ENCODE measurements around the gene PEDS1.
A peak's percentile ranks its signal among the peaks of the same experiment; 100 is the strongest.

Gene PEDS1

DNA sequence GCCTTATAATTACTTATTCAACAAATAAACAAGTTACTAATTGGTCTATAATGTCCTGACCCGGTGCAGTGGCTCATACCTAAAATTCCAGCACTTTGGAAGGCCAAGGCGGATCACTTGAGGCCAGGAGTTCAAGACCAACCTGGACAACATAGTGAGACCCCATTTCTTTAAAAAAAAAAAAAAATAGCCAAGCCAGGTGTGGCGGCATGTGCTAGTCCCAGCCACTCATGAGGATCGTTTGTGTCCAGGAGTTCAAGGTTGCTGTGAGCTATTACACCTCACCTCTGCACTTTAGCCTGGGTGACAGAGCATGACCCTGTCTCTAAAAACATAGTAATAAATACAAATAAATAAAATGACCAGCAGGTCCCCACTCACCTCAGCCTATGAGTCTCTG, 30.8 kb downstream of the PEDS1 start:
- Mint-ChIP-seq H3K36me3 (ENCODE audit: low read depth) (peaks cover 51% of the 10 kb centered on the region), H3K4me3 (no peak overlapping the region), H3K27ac (no peak overlapping the region), H3K27me3 (ENCODE audit: low read depth) (no peaks in the 10 kb centered on the region), H3K4me1 (peaks cover 11% of the 10 kb centered on the region), H3K9me3 (no peaks in the 10 kb centered on the region)
- TF ChIP-seq, protein P1, sequence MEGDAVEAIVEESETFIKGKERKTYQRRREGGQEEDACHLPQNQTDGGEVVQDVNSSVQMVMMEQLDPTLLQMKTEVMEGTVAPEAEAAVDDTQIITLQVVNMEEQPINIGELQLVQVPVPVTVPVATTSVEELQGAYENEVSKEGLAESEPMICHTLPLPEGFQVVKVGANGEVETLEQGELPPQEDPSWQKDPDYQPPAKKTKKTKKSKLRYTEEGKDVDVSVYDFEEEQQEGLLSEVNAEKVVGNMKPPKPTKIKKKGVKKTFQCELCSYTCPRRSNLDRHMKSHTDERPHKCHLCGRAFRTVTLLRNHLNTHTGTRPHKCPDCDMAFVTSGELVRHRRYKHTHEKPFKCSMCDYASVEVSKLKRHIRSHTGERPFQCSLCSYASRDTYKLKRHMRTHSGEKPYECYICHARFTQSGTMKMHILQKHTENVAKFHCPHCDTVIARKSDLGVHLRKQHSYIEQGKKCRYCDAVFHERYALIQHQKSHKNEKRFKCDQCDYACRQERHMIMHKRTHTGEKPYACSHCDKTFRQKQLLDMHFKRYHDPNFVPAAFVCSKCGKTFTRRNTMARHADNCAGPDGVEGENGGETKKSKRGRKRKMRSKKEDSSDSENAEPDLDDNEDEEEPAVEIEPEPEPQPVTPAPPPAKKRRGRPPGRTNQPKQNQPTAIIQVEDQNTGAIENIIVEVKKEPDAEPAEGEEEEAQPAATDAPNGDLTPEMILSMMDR (IDR thresholded peaks at IDR 0.05; ENCODE audit: unreplicated experiment in 3 of 3) = no peak

GRCh38 chr20:50121858-50122271, 31.7 kb downstream of the PEDS1 start:
- peaks cover 43% of the 10 kb centered on the region for H3K36me3 Mint-ChIP-seq (ENCODE audit: low read depth)
- no peaks in the 10 kb centered on the region for H3K9me3 Mint-ChIP-seq
- H3K4me1 Mint-ChIP-seq = peaks cover 11% of the 10 kb centered on the region

DNA sequence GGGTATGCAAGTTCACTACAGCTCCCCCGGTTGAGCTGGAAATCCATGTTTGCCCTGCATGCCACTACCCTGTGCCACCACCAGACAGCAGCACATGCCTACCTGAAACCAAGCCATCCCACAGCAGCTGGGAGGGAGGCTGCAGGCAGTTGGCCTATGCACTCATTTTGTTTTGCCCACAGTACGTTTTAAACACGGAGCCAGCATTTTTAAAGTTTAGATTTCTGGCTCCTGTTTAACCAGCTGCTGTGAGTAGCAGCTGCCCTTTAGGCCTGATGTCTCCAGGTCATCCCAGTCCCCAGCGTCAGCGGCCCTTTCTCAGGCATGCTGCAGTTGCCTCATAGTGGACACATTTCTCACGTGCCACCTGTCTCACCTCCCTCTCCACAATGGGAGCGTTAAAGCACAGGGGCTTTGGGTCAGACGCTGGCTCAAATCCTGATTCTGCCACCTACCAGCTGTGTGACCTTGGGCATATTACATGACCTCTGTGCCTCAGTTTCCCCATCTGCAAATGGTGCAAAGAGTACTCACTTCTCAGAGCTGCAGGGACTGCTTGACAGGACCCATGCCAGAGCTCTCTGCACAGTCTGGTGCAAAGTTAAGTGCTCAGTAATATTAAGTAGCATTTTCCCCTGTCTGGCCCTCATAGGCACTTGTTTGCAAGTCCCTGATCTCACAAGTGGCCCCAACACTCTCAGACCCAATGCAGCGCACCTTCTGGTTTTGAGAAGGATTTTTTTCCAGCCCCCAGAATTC, 32.4 kb downstream of the PEDS1 start:
- Mint-ChIP-seq H3K9me3 (no peaks in the 10 kb centered on the region), H3K4me3 (no peak overlapping the region), H3K27me3 (ENCODE audit: low read depth) (no peaks in the 10 kb centered on the region), H3K4me1 (peaks cover 13% of the 10 kb centered on the region), H3K36me3 (ENCODE audit: low read depth) (peaks cover 36% of the 10 kb centered on the region), H3K27ac (peak overlapping the region in 2 of 3 experiments; percentile 42 to 74)
- TF ChIP-seq, protein P1 (IDR thresholded peaks at IDR 0.05; ENCODE audit: unreplicated experiment in 3 of 3) = peak; percentile 56 to 71 (median 70)

More at GRCh38 chr20:50121858-50122271, 31.7 kb downstream of the PEDS1 start:
- Mint-ChIP-seq H3K27me3 (ENCODE audit: low read depth) (no peaks in the 10 kb centered on the region), H3K27ac (peak overlapping the region in 1 of 3 experiments; percentile 43), H3K4me3 (no peak overlapping the region)
- TF ChIP-seq, protein P1 (IDR thresholded peaks at IDR 0.05; ENCODE audit: unreplicated experiment in 3 of 3) = no peak

- Mint-ChIP-seq H3K27ac (no peak overlapping the region), H3K27me3 (ENCODE audit: low read depth) (no peaks in the 10 kb centered on the region), H3K9me3 (no peaks in the 10 kb centered on the region), H3K4me1 (peaks cover 35% of the 10 kb centered on the region), H3K36me3 (ENCODE audit: low read depth) (peaks cover 9% of the 10 kb centered on the region), H3K4me3 (no peak overlapping the region)
- TF ChIP-seq, protein P1 (IDR thresholded peaks at IDR 0.05; ENCODE audit: unreplicated experiment in 3 of 3) = no peak
These were observed 35.3 kb downstream of the PEDS1 start for GRCh38 chr20:50118203-50118602.

DNA sequence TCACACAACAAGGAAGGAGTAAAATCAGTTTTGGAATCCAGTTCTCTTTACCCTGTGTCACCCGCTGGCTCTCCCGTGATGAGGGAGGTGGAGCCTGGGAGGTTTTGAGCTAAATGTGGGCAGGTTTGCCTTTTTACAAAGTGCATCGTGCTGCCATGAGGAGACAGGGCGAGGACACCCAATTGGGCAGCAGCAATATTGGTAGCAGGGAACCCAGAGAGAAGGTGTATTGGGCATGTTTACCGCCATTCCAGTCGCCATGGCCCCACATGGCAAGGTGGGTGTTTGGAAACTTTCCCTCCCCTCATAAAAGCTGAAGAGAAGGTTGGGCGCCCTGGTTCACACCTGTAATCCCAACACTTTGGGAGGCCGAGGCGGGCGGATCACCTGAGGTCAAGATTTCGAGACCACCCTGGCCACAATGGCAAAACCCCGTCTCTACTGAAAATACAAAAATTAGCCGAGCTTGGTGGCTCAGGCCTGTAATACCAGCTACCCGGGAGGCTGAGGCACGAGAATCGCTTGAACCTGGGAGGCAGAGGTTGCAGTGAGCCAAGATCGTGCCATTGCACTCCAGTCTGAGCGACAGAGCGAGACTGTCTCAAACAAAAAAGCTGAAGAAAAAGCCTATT, 37.0 kb downstream of the PEDS1 start:
- H3K4me1 Mint-ChIP-seq = peaks cover 44% of the 10 kb centered on the region
- peak overlapping the region; percentile 82 to 100 (median 99) for H3K4me3 Mint-ChIP-seq
- no peaks in the 10 kb centered on the region for H3K36me3 Mint-ChIP-seq (ENCODE audit: low read depth)
- peak overlapping the region; percentile 80 to 92 (median 85) for H3K27ac Mint-ChIP-seq
- TF ChIP-seq, protein P1 (IDR thresholded peaks at IDR 0.05; ENCODE audit: unreplicated experiment in 3 of 3) = no peak
- H3K9me3 Mint-ChIP-seq = no peaks in the 10 kb centered on the region
- H3K27me3 Mint-ChIP-seq (ENCODE audit: low read depth) = no peaks in the 10 kb centered on the region

Measured in nephron (organoid).